ENCODE results near the gene RHOBTB1.

The RHOBTB1 gene

DNA sequence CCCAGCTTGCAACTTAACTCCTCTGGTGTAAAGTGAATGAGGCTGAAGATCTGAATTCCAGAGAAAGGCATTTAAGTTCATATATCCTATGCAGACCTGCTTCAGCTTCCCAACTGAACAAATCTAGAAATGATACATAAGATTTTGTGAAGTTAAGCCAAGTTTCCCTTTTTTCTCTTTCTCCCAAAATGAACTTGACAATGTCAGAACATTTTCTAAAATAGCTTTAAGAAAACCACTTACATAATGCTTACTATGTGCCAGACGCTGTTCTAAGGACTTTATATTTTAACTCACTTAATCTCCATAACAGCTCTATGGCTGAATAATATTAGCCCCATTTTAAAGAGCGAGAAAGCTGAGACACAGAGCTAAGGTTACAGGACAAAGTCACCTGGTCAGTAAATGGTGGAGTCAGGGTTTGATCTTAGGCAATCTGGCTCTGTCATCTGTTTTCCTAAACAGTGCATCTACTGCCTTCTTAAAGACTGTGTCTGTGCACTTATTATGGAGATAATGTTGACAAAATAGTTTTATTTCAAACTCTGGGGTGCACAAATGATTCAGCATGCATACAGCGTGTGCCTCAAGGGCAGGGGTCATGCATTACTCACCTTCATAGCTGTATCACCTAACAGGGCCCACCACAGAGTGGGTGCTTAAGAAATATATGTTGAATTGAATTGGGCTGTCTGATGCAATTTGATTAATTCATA lies 66.8 kb downstream of the RHOBTB1 start:
- Histone ChIP-seq H3K79me2 (ENCODE audit: insufficient read depth, low read length) (no peaks in the 10 kb centered on the region), H3K36me3 (ENCODE audit: insufficient read depth, low read length) (no peaks in the 10 kb centered on the region), H3K4me2 (ENCODE audit: low read depth, low read length, poor library complexity, severe bottlenecking) (no peak overlapping the region), H3F3A (ENCODE audit: low read depth) (no peaks in the 10 kb centered on the region), H3K9ac (ENCODE audit: low read depth, low read length, poor library complexity, severe bottlenecking) (no peak overlapping the region), H3K27me3 (ENCODE audit: insufficient read depth, low read length, poor library complexity, severe bottlenecking) (no peaks in the 10 kb centered on the region), H4K20me1 (ENCODE audit: insufficient read depth, low read length, poor library complexity, severe bottlenecking) (no peaks in the 10 kb centered on the region), H3K9me3 (ENCODE audit: insufficient read depth, low read depth, low read length) (no peaks in the 10 kb centered on the region), H3K4me1 (ENCODE audit: insufficient read depth, low read length, poor library complexity, severe bottlenecking) (no peaks in the 10 kb centered on the region), H3K4me3 (ENCODE audit: low read length, poor library complexity, severe bottlenecking) (no peak overlapping the region), H2AFZ (ENCODE audit: low read length) (no peak overlapping the region), H3K9me2 (replicated peaks; ENCODE audit: low read depth, low read length) (no peaks in the 10 kb centered on the region)
- TF ChIP-seq, protein P1, sequence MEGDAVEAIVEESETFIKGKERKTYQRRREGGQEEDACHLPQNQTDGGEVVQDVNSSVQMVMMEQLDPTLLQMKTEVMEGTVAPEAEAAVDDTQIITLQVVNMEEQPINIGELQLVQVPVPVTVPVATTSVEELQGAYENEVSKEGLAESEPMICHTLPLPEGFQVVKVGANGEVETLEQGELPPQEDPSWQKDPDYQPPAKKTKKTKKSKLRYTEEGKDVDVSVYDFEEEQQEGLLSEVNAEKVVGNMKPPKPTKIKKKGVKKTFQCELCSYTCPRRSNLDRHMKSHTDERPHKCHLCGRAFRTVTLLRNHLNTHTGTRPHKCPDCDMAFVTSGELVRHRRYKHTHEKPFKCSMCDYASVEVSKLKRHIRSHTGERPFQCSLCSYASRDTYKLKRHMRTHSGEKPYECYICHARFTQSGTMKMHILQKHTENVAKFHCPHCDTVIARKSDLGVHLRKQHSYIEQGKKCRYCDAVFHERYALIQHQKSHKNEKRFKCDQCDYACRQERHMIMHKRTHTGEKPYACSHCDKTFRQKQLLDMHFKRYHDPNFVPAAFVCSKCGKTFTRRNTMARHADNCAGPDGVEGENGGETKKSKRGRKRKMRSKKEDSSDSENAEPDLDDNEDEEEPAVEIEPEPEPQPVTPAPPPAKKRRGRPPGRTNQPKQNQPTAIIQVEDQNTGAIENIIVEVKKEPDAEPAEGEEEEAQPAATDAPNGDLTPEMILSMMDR (conservative IDR thresholded peaks at IDR 0.05; ENCODE audit: low read length) = no peak
- no peak for TF ChIP-seq EZH2phosphoT487 (IDR thresholded peaks at IDR 0.05; ENCODE audit: borderline replicate concordance)

DNA sequence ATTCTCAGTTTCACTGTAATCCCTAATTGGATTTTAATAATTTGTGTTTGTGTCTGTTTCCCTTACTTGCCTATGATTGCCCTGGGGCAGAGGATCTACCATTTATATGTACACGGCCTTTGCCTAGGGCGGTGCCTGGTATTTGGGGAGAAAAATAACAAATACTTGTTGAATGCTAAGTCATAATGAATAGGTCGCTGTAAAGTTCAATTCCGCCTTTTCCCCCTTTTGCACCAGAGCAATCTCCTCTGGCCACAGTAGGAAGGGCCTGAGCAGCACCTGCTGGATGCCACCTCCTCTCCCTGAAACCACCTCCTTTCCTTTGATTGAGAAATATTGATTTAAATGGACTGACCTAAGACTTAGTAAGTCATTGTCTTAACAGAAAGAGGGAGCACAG lies 70.2 kb downstream of the RHOBTB1 start:
- Histone ChIP-seq H3K4me2 (ENCODE audit: low read depth, low read length, poor library complexity, severe bottlenecking) (no peak overlapping the region), H3K79me2 (ENCODE audit: insufficient read depth, low read length) (no peaks in the 10 kb centered on the region), H3K9me2 (replicated peaks; ENCODE audit: low read depth, low read length) (no peaks in the 10 kb centered on the region), H2AFZ (ENCODE audit: low read length) (no peak overlapping the region), H3K9me3 (ENCODE audit: insufficient read depth, low read depth, low read length) (no peaks in the 10 kb centered on the region), H3K4me3 (ENCODE audit: low read length, poor library complexity, severe bottlenecking) (no peak overlapping the region), H3F3A (ENCODE audit: low read depth) (no peaks in the 10 kb centered on the region), H4K20me1 (ENCODE audit: insufficient read depth, low read length, poor library complexity, severe bottlenecking) (no peaks in the 10 kb centered on the region), H3K4me1 (ENCODE audit: insufficient read depth, low read length, poor library complexity, severe bottlenecking) (no peaks in the 10 kb centered on the region), H3K27me3 (ENCODE audit: insufficient read depth, low read length, poor library complexity, severe bottlenecking) (no peaks in the 10 kb centered on the region), H3K9ac (ENCODE audit: low read depth, low read length, poor library complexity, severe bottlenecking) (no peak overlapping the region), H3K36me3 (ENCODE audit: insufficient read depth, low read length) (no peaks in the 10 kb centered on the region)
- no peak for TF ChIP-seq EZH2phosphoT487 (IDR thresholded peaks at IDR 0.05; ENCODE audit: borderline replicate concordance)
- TF ChIP-seq, protein P1 (conservative IDR thresholded peaks at IDR 0.05; ENCODE audit: low read length) = no peak

DNA sequence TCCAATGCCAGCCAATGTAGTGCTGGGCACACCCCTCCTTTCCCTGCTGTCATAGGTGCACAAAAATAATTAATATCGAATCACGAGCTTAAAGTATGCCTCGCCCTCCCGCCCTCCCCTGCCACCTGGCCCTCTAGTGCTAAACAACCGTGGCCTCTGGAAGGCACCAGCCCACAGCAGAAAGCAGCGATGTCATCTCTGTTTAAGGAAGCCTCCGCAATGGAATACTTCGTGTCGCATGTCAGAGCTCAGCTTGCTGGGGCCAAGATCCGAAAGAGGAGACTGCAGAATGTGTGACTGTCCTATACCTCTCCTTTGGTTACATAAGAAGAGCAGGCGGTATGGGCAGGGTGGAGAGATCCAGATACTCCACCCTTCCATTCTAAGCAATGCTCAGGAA lies 71.5 kb downstream of the RHOBTB1 start:
- H3K9ac ChIP-seq (ENCODE audit: low read depth, low read length, poor library complexity, severe bottlenecking) = no peak overlapping the region
- H4K20me1 ChIP-seq (ENCODE audit: insufficient read depth, low read length, poor library complexity, severe bottlenecking) = no peaks in the 10 kb centered on the region
- H3K27me3 ChIP-seq (ENCODE audit: insufficient read depth, low read length, poor library complexity, severe bottlenecking) = no peaks in the 10 kb centered on the region
- H3K36me3 ChIP-seq (ENCODE audit: insufficient read depth, low read length) = no peaks in the 10 kb centered on the region
- TF ChIP-seq, protein P1 (conservative IDR thresholded peaks at IDR 0.05; ENCODE audit: low read length) = no peak
- no peak for TF ChIP-seq EZH2phosphoT487 (IDR thresholded peaks at IDR 0.05; ENCODE audit: borderline replicate concordance)
- H3K9me2 ChIP-seq (replicated peaks; ENCODE audit: low read depth, low read length) = no peaks in the 10 kb centered on the region
- H3K4me3 ChIP-seq (ENCODE audit: low read length, poor library complexity, severe bottlenecking) = no peak overlapping the region
- no peaks in the 10 kb centered on the region for H3K9me3 ChIP-seq (ENCODE audit: insufficient read depth, low read depth, low read length)
- no peaks in the 10 kb centered on the region for H3F3A ChIP-seq (ENCODE audit: low read depth)
- H3K79me2 ChIP-seq (ENCODE audit: insufficient read depth, low read length) = no peaks in the 10 kb centered on the region
- no peak overlapping the region for H3K4me2 ChIP-seq (ENCODE audit: low read depth, low read length, poor library complexity, severe bottlenecking)
- H2AFZ ChIP-seq (ENCODE audit: low read length) = no peak overlapping the region
- H3K4me1 ChIP-seq (ENCODE audit: insufficient read depth, low read length, poor library complexity, severe bottlenecking) = no peaks in the 10 kb centered on the region

Measured in Loucy (cell line).